Transverse colon (tissue), 4 donors: ENCODE data around the gene CDX1. TPM values are rescaled to one million over a fixed set of nuclear protein-coding genes. Genes with fewer than 3 reads are reported as not detected.
A peak's percentile ranks its signal among the peaks of the same experiment; 100 is the strongest.

ENCODE experiments used
- DNase-seq: peaks from one replicate; pipeline ENCODE4 v3.0.0-alpha.2; 2019
- H3K27ac ChIP-seq, 4 donors: fragments of 200-600 bp; sonication (generic); 2 replicates each; pipeline ENCODE4 v1.5.1; 2016 to 2018; ENCODE audit warnings: inconsistent platforms in 4 of 4
- H3K27me3 ChIP-seq: fragments of 200-600 bp; sonication (generic); 2 replicates; pipeline ENCODE4 v1.5.1; 2017; ENCODE audit warnings: inconsistent platforms
- H3K36me3 ChIP-seq, 4 donors: fragments of 200-600 bp; sonication (generic); 2 replicates each; pipeline ENCODE4 v1.5.1; 2017 to 2019; ENCODE audit warnings: inconsistent platforms in 4 of 4
- H3K4me1 ChIP-seq, 4 donors: fragments of 200-600 bp; sonication (generic); 2 replicates each; pipeline ENCODE4 v1.5.1; 2017 to 2020; ENCODE audit warnings: inconsistent platforms in 4 of 4
- H3K4me3 ChIP-seq, 4 donors: fragments of 200-600 bp; sonication (generic); 1 replicate in 1 of 4; 2 replicates in 3 of 4; pipeline versions ENCODE4 v1.5.1 to v1.6.1; 2017 to 2019; ENCODE audit warnings: inconsistent platforms in 4 of 4
- H3K9me3 ChIP-seq, 2 donors: fragments of 200-600 bp; sonication (generic); 2 replicates each; pipeline ENCODE4 v1.5.1; 2017 to 2019; ENCODE audit warnings: inconsistent platforms in 2 of 2
- CTCF ChIP-seq, 5 experiments: fragments of 200-600 bp in 3 of 5; fragments of 450-650 bp in 2 of 5; sonication (generic) in 3 of 5; IDR thresholded peaks; 1 replicate in 2 of 5; 2 replicates in 3 of 5; pipeline ENCODE4 v1.5.1; 2016 to 2017; ENCODE audit warnings: antibody characterized with exemption in 5 of 5, inconsistent platforms in 3 of 5, mild to moderate bottlenecking in 2 of 5, moderate library complexity in 1 of 5
- EP300 ChIP-seq: sonication (generic); formaldehyde crosslinking; IDR thresholded peaks from one replicate; pipeline ENCODE4 v1.6.1; 2017; ENCODE audit warnings: antibody characterized with exemption, low read depth
- POLR2A ChIP-seq: fragments of 450-650 bp; IDR thresholded peaks from one replicate; pipeline ENCODE4 v1.6.1; 2016; ENCODE audit warnings: antibody characterized with exemption, mild to moderate bottlenecking, moderate library complexity
- POLR2AphosphoS5 ChIP-seq, 3 donors: sonication (generic); formaldehyde crosslinking; IDR thresholded peaks; one replicate each; pipeline ENCODE4 v1.6.1; 2016; ENCODE audit warnings: antibody characterized with exemption in 3 of 3
- WGBS, 2 donors: methylation state at CpG; one replicate each; pipeline ENCODE4 v1.1.5; 2018; ENCODE audit warnings: low coverage in 1 of 2; 5-methylcytosine and 5-hydroxymethylcytosine counted together
- in situ Hi-C, 4 donors: fragments of 200-750 bp; cut with MboI; loops; one replicate each; pipeline versions ENCODE4 v1.15.0 to v1.15.1; 2017; ENCODE audit warnings: low sequenced_read_pairs in 3 of 4, low pct_ligation_motif_present in 1 of 4, low pct_unique_long_range_greater_than_20kb in 1 of 4
- intact Hi-C: fragments of 100-400 bp; cut with DNase I; formaldehyde crosslinking; loops from one replicate; pipeline ENCODE4 v1.15.1; 2023; ENCODE audit warnings: low total_unique reads
- total RNA-seq, 4 donors: library from RNA; depleted of rRNA; stranded (reverse); fragments of >200 nt; gene quantifications; one replicate each; pipeline ENCODE4 v1.1.0, GENCODE V29; 2016

The CDX1 gene
- total RNA-seq, 4 donors from 2014 or later: 249 to 540 (median 360) TPM

GRCh38 chr5:150152636-150153462 is 13.7 kb upstream of the CDX1 start:
- no peak for DNase-seq
- peak overlapping the region; percentile 77 to 91 (median 84) for H3K27ac ChIP-seq
- in situ Hi-C loops: loop anchor here in 2 of 4 donors (25.0 kb wide), 1 partner anchor 284 kb away; the partner anchor contains the start of gene RPS14 (in 2 of the 2)
- H3K9me3 ChIP-seq: no peaks in the 10 kb centered on the region
- intact Hi-C loops: no loop called here
- no peaks in the 10 kb centered on the region for H3K27me3 ChIP-seq
- no peaks in the 10 kb centered on the region for H3K36me3 ChIP-seq
- WGBS, 2 donors: 71 to 80% methylated on average over 1 to 12 of the region's 12 CpGs
- peak overlapping the region in 2 of 4 donors; percentile 3 to 45 for H3K4me3 ChIP-seq
- no peak for TF ChIP-seq POLR2AphosphoS5 (IDR thresholded peaks at IDR 0.05)
- no peak for TF ChIP-seq CTCF (IDR thresholded peaks at IDR 0.05)
- no peak for TF ChIP-seq EP300
- TF ChIP-seq POLR2A: no peak
- H3K4me1 ChIP-seq: peaks cover 0 to 10% (median 5%) of the 10 kb centered on the region in 4 donors

GRCh38 chr5:150153483-150153882 is 13.1 kb upstream of the CDX1 start:
- Histone ChIP-seq H3K27ac (peak overlapping the region; percentile 77 to 91 (median 84)), H3K4me3 (peak overlapping the region in 3 of 4 donors; percentile 35 to 45 (median 40)), H3K36me3 (no peaks in the 10 kb centered on the region), H3K4me1 (peaks cover 0 to 10% (median 5%) of the 10 kb centered on the region in 4 donors), H3K9me3 (no peaks in the 10 kb centered on the region), H3K27me3 (no peaks in the 10 kb centered on the region)
- no peak for TF ChIP-seq POLR2AphosphoS5 (IDR thresholded peaks at IDR 0.05)
- TF ChIP-seq EP300: no peak
- TF ChIP-seq CTCF (IDR thresholded peaks at IDR 0.05): no peak
- TF ChIP-seq POLR2A: no peak
- 76% methylated on average over 2 of the region's 2 CpGs; no CpG with 5 or more reads in 1 of the 2 donors for WGBS, 2 donors
- intact Hi-C loops (no loop called here), in situ Hi-C loops (loop anchor here in 2 of 4 donors (25.0 kb wide), 1 partner anchor 284 kb away; the partner anchor contains the start of gene RPS14 (in 2 of the 2))
- DNase-seq: no peak

GRCh38 chr5:150153957-150154617 is 12.5 kb upstream of the CDX1 start:
- 66 to 78% methylated on average over 2 to 9 of the region's 9 CpGs for WGBS, 2 donors
- Histone ChIP-seq H3K27ac (peak overlapping the region; percentile 77 to 91 (median 84)), H3K4me3 (peak overlapping the region; percentile 33 to 45 (median 38)), H3K4me1 (peaks cover 0 to 10% (median 5%) of the 10 kb centered on the region in 4 donors), H3K27me3 (no peaks in the 10 kb centered on the region), H3K36me3 (no peaks in the 10 kb centered on the region), H3K9me3 (no peaks in the 10 kb centered on the region)
- in situ Hi-C loops (loop anchor here in 2 of 4 donors (25.0 kb wide), 1 partner anchor 283 kb away; the partner anchor contains the start of gene RPS14 (in 2 of the 2)), intact Hi-C loops (no loop called here)
- DNase-seq: no peak
- TF ChIP-seq CTCF (IDR thresholded peaks at IDR 0.05) (peak in 1 of 5 experiments; percentile 9), POLR2AphosphoS5 (IDR thresholded peaks at IDR 0.05) (peak in 2 of 3 donors; percentile 34 to 58), POLR2A (peak; percentile 42), EP300 (no peak)
